Measurements from ENCODE around the gene MYBPHL. TPM values are rescaled to one million over a fixed set of nuclear protein-coding genes. Genes with fewer than 3 reads are reported as not detected.
A peak's percentile ranks its signal among the peaks of the same experiment; 100 is the strongest.

MYBPHL gene
- total and polyA plus RNA-seq, 2 of the 13 experiments (the other 11 are each of a cell fraction or from before 2014, with no cell fraction given): 3.7 to 3.8 TPM

GRCh38 chr1:109254621-109255096 lies 52.2 kb downstream of the MYBPHL start (continued):
- TF ChIP-seq HIC2 (CRISPR knock-in tag; IDR thresholded peaks at IDR 0.05; ENCODE audit: low read depth): no peak
- TF ChIP-seq TARDBP (CRISPR knock-in tag; IDR thresholded peaks at IDR 0.05): 0 out of 2 replicates have a peak, but pooled peaks have one; percentile 1
- no peak for TF ChIP-seq ZNF615 (CRISPR knock-in tag; IDR thresholded peaks at IDR 0.05; ENCODE audit: borderline replicate concordance)

GRCh38 chr1:109253803-109254620 lies 52.8 kb downstream of the MYBPHL start:
- peak overlapping the region; percentile 91 for H3K4me2 ChIP-seq (ENCODE audit: low read depth, low read length)
- POLR2A ChIA-PET: interaction anchor here (0.5 to 1.9 kb wide), 14 partner anchors 7 to 229 kb away, joined by 3 to 10 read pairs (median 4); partner anchors contain the start of genes PSRC1, SARS1 and SORT1
- H2AFZ ChIP-seq (ENCODE audit: low read length): no peak overlapping the region
- ATAC-seq: peak; percentile 70
- in situ Hi-C loops (cut with HindIII; ENCODE audit: extremely low pct_ligation_motif_present, low pct_unique_long_range_greater_than_20kb) (no loop called here), intact Hi-C loops (cut with micrococcal nuclease; ENCODE audit: unreplicated experiment) (no loop called here)
- H3K9me3 ChIP-seq (ENCODE audit: low read length): no peaks in the 10 kb centered on the region
- no peaks in the 10 kb centered on the region for H3K79me2 ChIP-seq (ENCODE audit: insufficient read depth, low read length)
- H3K27me3 ChIP-seq (ENCODE audit: control insufficient read depth in 1 of 2, insufficient read depth in 2 of 2, low read length in 2 of 2): no peaks in the 10 kb centered on the region
- peaks cover 46% of the 10 kb centered on the region for H3K4me1 ChIP-seq (ENCODE audit: insufficient read depth, low read length)
- peak overlapping the region; percentile 88 for H3K27ac ChIP-seq (ENCODE audit: extremely low read length, insufficient read depth, low read length)
- FAIRE-seq: peak; percentile 71
- H3K4me3 ChIP-seq (replicated peaks in 1 of 3; ENCODE audit: insufficient read depth in 1 of 3, low read depth in 2 of 3, low read length in 3 of 3): peak overlapping the region; percentile 29 to 59 (median 44); a peak in 5 of 6 replicates
- no TSS peak for BruUV-seq (replicated peaks)
- peak overlapping the region; percentile 71 for H3K9ac ChIP-seq (ENCODE audit: insufficient read depth, low read depth, low read length)
- WGBS (ENCODE audit: low lambda C conversion rate): 0% methylated on average over 4 of the region's 9 CpGs
- no peaks in the 10 kb centered on the region for H4K20me1 ChIP-seq (ENCODE audit: insufficient read depth, low read length)
- CTCF ChIA-PET (ENCODE audit: low intra/inter-chr PET ratio, low total read pairs): interaction anchor here (1.6 kb wide), 1 partner anchor 53 kb away, joined by 3 read pairs; no protein-coding TSS in a partner anchor
- H3K36me3 ChIP-seq (replicated peaks in 1 of 2; ENCODE audit: control insufficient read depth in 1 of 2, insufficient read depth in 2 of 2, low read length in 2 of 2): peaks cover 0 to 2% of the 10 kb centered on the region in 2 experiments; a peak in 1 of 5 replicates
- peak; percentile 69 for DNase-seq (ENCODE audit: low spot score)
- TF ChIP-seq JUN (CRISPR knock-in tag; IDR thresholded peaks at IDR 0.05) (no peak), SIX1 (CRISPR knock-in tag; IDR thresholded peaks at IDR 0.05; ENCODE audit: borderline replicate concordance) (no peak), ZNF121 (CRISPR knock-in tag; IDR thresholded peaks at IDR 0.05) (no peak), E2F1 (CRISPR knock-in tag; IDR thresholded peaks at IDR 0.05) (no peak), KDM6A (CRISPR knock-in tag; IDR thresholded peaks at IDR 0.05; ENCODE audit: low read depth) (no peak), TEAD2 (CRISPR knock-in tag; IDR thresholded peaks at IDR 0.05) (no peak), MED8 (CRISPR knock-in tag; IDR thresholded peaks at IDR 0.05; ENCODE audit: insufficient replicate concordance) (no peak), SMAD1 (CRISPR knock-in tag; IDR thresholded peaks at IDR 0.05; ENCODE audit: borderline replicate concordance, low read depth) (no peak), KDM5B (CRISPR knock-in tag; IDR thresholded peaks at IDR 0.05; ENCODE audit: borderline replicate concordance) (peak; percentile 29; the same call in 1 of the 2 replicates), DRAP1 (CRISPR knock-in tag; IDR thresholded peaks at IDR 0.05) (no peak), NCOR1 (IDR thresholded peaks at IDR 0.05; ENCODE audit: borderline replicate concordance, low read length) (no peak), ZNF326 (CRISPR knock-in tag; IDR thresholded peaks at IDR 0.05; ENCODE audit: borderline replicate concordance) (no peak), SOX13 (IDR thresholded peaks at IDR 0.05) (no peak), SOX13 (CRISPR knock-in tag; conservative IDR thresholded peaks at IDR 0.05 in 1 of 2, IDR thresholded peaks at IDR 0.05 in 1 of 2) (0 out of 4 replicates have a peak, but pooled peaks of 1 of the 2 experiments have one; percentile 35)
